NCI-H1694 treated with DMSO at 0.1 percent for 48 hours (cell line): ENCODE data around the gene GOLGA8B.
"Not testable (repeated sequence)": the region's sequence is repeated elsewhere in the genome, so short reads cannot be mapped to it uniquely, and the experiment has no call there.

Experiments
- DNase-seq: peaks from one replicate; lab custom pipeline; 2025; lab: John Stamatoyannopoulos, UW

Gene GOLGA8B, protein sequence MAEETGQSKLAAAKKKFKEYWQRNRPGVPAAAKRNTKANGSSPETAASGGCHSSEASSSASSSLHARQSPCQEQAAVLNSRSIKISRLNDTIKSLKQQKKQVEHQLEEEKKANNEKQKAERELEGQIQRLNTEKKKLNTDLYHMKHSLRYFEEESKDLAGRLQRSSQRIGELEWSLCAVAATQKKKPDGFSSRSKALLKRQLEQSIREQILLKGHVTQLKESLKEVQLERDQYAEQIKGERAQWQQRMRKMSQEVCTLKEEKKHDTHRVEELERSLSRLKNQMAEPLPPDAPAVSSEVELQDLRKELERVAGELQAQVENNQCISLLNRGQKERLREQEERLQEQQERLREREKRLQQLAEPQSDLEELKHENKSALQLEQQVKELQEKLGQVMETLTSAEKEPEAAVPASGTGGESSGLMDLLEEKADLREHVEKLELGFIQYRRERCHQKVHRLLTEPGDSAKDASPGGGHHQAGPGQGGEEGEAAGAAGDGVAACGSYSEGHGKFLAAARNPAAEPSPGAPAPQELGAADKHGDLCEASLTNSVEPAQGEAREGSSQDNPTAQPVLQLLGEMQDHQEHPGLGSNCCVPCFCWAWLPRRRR

DNA sequence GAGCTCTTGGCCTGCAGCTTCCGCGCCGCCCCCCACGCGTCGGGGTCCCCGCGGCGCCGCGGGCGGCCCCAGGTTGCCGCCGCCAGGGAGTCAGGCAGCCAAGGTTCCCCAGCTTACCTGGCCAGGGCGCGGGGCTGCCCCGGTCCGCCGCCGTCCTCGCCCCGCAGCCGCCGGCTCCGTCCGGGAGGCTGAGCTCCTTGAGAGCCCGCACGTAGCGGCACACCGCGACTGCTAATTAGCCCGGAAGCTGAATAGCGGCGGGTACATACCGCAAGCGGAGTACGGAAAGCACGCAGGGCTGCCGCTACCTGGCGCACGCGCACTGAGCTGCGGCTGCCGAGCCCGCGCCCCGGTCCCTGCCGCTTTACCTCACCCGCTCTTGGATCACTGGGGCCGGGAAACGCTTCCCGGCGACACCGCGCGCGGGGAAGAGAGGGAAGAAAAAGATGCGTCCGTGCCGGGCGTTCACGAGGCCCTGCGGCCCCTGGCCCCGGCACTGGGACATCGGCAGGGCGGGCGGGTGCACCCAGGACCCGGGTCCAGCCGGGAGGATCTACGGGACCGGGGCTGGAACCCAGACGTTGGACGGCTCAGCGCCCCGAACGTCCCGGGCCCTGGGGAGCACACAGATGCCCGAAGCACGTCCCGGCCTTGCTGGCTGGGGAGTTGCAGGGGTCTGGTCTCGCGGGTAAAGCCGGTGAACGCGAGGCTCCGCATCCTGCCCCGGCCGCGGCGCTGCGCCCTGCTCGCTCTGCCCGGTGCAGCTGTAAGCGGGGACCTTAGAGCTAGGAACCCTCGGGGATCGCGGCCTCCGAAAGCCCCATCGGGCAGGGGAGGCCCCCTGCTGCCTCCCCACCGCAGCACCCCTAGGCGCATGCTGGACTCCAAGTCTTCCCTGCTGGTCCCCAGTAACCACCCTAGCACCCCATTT is at the start of gene GOLGA8B:
Gene GOLGA8B (minus strand): TSS at position 253 of the 931 bp plus-strand sequence. CDS start 47,739 bp downstream, outside the sequence.
- peak; percentile 37 for DNase-seq

GRCh38 chr15:34633165-34633564 is 49.7 kb upstream of the GOLGA8B start:
- not testable (repeated sequence) for DNase-seq

DNA sequence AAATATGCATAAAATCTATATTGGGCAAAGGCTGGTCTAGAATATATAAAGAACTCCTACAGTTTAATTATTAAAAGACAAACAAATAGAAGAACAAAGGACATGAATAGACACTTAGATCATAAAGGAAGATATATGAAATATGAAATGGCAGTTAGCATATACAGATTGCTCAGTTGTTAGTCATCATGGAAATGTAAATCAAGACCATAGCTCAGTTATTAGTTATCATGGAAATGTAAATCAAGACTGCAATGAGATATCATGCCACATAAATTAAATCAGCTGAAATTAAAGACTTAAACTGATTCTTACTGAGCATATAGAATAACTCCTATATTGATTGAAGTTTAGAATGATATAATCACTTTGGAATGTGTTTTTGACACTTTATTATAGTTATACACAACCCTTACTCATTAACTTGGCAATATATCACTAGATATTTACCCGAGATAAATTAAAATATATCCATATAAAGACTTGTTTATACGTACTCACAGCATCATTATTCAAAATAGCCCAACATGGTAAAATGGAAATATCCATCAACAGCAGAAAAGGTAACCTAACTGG is 45.2 kb upstream of the GOLGA8B start:
- no peak for DNase-seq

DNA sequence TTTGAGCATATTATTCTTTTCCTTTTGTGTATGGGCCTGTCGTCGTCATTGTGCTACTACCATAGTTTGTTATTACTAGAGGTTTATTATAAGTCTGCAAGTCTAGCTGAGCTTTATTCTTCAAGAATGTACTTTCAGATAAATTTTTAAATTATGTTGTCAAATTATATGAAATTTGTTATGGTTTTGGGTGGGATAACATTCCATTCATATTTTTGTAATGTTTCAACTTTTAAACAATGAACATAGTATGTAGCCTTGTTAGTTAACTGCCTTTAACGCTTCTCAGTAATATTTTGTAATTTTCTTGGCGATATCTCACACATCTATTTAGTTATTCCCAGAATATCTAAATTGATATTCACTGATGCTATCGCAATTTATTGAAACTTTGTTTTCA is 41.6 kb upstream of the GOLGA8B start:
- no peak for DNase-seq

- peak; percentile 64 for DNase-seq
Measured at GRCh38 chr15:34621675-34622074, 38.2 kb upstream of the GOLGA8B start.

GRCh38 chr15:34620814-34621213 is 37.4 kb upstream of the GOLGA8B start:
- no peak for DNase-seq

DNA sequence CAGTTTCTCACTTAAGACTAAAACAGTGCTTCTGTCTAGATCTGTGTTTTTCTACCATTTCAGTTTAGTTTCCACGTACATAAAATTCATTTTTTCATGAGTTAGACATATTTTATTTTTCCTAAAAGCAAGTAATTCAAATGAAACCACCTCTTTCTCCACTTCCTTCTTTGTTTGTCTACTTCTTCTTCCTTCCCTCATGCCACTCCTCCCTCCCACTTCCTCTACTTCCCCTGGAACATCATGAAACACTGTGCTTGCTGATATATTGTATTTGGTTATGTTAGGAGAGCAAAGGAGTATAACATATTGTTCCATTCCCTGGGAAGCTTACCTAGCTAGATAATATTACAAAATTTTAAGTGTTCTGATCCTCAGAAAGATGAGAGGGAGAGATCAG is 36.7 kb upstream of the GOLGA8B start:
- no peak for DNase-seq

DNA sequence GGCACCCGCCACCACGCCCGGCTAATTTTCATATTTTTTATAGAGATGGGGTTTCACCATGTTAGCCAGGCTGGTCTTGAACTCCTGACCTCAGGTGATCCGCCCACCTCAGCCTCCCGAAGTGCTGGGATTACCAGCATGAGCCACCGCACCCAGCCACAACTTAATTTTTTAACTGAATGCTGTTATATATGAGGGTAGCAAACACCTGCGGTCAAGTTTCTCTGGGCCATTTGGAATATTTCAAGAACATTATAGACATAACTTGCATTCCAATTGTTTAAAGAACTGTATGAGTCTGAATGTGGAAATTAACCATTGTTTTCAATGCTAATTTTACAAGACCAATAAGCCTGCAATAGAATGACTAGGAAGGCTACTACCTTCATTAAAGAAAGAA is 35.7 kb upstream of the GOLGA8B start:
- no peak for DNase-seq

DNA sequence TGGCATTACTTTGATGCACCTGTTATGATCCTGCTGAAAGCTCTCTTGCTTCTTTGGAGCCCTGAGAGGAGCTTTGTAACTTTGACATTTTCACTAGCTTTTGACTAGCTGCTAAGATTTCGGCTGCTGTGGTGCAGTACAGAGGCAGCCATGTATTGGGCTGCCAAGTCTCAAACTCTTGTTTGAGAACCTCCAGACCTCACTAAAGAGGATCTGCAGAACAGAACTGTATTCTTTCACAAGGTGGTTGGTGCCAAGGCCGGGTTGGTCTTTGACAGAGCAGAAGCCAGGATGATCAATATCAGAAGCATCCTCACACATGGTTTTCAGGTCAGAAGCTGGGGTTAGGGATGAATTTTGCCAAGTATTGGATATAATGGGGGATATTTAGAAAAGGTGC is 34.6 kb upstream of the GOLGA8B start:
- no peak for DNase-seq

- DNase-seq, result peak; percentile 1
Measured at GRCh38 chr15:34616613-34617012, 33.2 kb upstream of the GOLGA8B start.

DNA sequence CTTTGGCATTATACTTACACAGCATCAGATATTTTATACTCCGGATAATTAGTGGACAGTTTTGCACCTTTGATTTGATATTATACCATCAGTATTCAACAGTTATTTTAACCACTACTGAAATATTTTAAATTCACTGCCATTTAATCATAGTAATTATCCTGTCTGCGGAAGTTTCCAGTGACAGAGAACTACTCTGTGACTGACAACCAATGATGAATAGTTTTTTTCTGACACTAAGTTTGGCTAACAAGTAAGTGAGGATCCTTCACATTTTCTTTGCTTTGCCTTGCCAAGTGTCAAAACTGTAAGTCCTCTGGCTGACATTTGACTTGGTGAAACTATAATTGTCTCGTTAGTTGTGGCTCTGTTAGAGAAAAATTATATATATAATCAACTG is 30.5 kb upstream of the GOLGA8B start:
- no peak for DNase-seq

- DNase-seq, result no peak
Measured at GRCh38 chr15:34613301-34613700, 29.9 kb upstream of the GOLGA8B start.

DNA sequence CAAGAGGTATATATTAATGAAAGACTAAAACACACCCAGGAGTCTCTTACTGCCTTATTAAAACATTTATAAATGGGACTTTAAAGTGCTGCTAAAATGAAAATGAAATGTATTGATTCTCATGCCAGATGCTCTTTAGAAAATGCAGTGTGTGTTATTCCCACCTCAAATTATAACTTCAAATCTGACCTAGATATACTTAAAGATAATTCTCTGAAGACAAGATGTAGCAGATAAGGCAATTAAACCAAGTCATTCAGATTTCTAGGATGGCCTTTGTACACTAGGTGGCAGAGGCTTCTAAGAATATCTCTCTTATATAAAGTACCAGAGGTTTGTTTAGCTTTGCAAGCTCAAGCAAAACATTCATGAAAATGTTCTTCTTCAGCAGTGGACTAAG is 26.9 kb upstream of the GOLGA8B start:
- DNase-seq, result peak; percentile 11

- DNase-seq, result peak; percentile 13
Measured at GRCh38 chr15:34609102-34610057, 25.9 kb upstream of the GOLGA8B start.

DNA sequence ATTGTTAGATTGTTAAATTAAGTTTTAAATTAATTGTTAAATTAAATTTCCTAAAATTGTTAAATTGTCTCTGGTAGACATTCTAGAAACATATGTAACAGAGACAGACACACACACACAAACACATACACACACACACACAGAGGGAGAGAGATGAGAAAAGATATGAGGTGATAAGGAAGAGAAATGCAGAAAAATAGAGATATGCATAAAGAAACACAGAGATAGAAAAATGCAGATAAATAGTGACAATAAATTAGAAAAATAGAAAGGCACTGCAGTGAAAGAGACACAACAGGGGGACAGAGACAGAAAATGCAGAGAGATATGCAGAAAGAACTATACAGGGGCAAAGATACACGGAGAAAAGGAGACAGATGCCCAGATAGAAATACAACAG is 25.1 kb upstream of the GOLGA8B start:
- no peak for DNase-seq

DNA sequence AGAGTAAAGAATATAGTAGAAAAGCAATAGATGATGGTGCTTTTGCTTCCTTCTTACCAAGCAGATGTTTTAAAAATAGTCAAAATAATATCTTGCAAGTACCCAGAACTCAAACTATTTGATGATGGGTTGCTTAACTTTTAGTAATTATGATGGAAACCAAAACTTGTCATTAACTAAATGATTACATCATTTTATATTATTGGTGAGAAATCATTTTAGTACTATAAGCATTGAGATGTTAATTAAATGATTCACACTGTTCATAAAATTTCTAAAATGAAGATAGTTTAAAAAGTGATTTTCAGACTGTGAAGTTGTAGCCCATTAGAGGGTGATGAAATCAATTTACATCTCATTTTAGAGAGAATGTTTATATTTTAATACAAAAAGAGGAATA is 24.4 kb upstream of the GOLGA8B start:
- DNase-seq, result no peak

DNA sequence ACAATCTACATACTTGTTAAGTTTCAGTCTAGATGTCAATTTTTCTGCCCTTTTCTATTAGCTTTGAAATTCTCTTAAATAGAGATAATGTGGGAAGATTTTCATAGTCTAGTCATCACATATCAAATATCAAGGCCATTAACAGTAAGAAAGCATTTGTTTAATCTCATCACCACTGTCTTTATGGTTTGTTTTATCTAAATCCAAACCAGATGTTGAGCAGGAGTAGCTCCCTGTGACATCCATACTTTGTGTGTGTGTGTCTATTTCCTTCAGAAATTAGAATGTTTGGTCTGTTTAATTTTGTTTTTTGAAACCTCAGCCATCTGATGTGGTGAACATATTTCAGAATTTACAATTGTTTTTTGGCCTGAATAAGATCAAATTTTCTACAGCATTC is 23.1 kb upstream of the GOLGA8B start:
- no peak for DNase-seq

DNA sequence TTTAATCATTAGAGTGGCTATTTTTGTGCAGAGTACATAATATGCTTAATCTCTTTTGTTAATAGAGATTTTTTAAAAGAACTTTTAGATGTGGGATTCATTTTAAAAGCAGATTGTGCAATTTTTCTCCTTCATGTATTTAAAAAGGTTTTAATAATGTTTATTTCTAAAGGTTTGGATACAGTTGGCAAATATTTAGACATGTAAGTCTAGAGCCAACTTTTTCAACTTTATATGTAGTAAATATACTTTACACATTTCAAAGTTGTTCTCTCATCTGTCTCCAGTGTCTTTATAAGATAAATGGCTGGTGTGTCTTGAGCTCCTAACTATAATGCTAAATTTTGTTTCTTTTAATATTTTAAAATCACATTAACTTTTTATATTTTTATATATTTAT is 22.7 kb upstream of the GOLGA8B start:
- DNase-seq, result no peak

DNA sequence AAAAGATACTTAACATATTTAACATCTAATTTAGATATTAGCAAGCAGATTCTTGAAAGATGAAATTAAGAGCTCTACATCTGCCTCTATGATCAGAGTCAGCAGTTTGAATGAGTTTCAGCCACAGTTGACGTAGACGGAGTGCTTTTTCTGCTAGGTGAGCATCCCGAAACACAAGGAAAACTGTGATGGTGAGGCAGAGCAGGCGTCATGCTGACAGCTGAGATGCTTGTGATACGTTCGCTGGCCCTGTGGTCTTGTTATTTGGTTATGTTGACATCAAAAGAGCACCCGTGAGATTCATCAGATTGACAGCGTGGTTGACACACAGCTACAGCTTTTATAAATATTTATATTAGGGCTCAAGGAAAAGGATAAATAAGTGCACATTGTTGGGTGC is 19.6 kb upstream of the GOLGA8B start:
- DNase-seq, result no peak

DNA sequence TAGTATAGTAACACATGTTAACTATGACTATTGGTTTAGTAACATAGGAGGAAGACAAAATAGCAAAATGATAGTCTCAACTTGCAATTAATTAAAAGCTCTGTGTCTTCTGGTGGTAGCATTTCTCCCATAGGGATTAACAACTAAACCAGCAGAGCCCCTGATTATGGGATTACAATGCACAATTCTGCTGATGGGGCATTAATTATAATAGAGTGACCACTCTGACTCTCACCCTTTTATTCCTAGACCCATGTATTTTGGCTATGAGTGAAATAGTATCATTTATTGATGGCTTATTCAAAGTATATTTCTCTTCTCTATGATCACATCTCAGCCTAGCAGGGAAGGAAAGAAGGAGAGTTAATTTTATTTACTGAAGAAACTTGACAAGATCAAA is 17.5 kb upstream of the GOLGA8B start:
- no peak for DNase-seq
